Subcutaneous adipose tissue (tissue), 4 donors: ENCODE measurements around the gene CTPS2. TPM values are rescaled to one million over a fixed set of nuclear protein-coding genes. Genes with fewer than 3 reads are reported as not detected.

Source experiments
- total RNA-seq, 4 donors: library from RNA; depleted of rRNA; stranded (reverse); fragments of >200 nt; gene quantifications; one replicate each; pipeline ENCODE4 v1.1.0, GENCODE V29; 2016
- TF ChIP-seq, protein P1 (sequence below): fragments of 450-650 bp; IDR thresholded peaks from one replicate; pipeline ENCODE4 v1.5.1; 2016; ENCODE audit warnings: low read depth, mild to moderate bottlenecking, control low read depth, antibody characterized with exemption, moderate library complexity

Gene CTPS2
- total RNA-seq, 4 donors from 2014 or later = 13.4 to 21.8 (median 18.5) TPM

DNA sequence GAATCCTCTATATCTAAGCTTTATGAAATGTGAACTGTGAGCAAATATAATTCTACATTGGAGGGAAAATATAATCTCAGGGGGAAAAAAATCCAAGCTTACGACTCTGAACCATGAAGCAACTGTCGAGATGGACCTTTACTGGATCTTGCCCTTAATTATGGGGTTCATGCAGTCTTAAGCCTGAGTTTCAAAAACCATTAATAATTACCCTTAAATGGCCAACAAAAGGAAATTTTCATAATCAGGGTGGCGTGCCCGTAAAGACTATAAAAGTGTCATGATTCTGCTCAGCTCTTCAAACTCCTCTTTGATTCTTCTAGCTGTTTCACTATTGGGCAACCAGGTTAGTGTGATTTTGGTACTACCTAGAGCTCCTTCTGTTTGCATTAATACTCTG is 62.6 kb downstream of the CTPS2 start, which contains the start of gene S100G:
Gene S100G (plus strand): TSS at position 301 of the 400 bp plus-strand sequence. CDS start 849 bp downstream, outside the sequence.
- TF ChIP-seq, protein P1, sequence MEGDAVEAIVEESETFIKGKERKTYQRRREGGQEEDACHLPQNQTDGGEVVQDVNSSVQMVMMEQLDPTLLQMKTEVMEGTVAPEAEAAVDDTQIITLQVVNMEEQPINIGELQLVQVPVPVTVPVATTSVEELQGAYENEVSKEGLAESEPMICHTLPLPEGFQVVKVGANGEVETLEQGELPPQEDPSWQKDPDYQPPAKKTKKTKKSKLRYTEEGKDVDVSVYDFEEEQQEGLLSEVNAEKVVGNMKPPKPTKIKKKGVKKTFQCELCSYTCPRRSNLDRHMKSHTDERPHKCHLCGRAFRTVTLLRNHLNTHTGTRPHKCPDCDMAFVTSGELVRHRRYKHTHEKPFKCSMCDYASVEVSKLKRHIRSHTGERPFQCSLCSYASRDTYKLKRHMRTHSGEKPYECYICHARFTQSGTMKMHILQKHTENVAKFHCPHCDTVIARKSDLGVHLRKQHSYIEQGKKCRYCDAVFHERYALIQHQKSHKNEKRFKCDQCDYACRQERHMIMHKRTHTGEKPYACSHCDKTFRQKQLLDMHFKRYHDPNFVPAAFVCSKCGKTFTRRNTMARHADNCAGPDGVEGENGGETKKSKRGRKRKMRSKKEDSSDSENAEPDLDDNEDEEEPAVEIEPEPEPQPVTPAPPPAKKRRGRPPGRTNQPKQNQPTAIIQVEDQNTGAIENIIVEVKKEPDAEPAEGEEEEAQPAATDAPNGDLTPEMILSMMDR = no peak

DNA sequence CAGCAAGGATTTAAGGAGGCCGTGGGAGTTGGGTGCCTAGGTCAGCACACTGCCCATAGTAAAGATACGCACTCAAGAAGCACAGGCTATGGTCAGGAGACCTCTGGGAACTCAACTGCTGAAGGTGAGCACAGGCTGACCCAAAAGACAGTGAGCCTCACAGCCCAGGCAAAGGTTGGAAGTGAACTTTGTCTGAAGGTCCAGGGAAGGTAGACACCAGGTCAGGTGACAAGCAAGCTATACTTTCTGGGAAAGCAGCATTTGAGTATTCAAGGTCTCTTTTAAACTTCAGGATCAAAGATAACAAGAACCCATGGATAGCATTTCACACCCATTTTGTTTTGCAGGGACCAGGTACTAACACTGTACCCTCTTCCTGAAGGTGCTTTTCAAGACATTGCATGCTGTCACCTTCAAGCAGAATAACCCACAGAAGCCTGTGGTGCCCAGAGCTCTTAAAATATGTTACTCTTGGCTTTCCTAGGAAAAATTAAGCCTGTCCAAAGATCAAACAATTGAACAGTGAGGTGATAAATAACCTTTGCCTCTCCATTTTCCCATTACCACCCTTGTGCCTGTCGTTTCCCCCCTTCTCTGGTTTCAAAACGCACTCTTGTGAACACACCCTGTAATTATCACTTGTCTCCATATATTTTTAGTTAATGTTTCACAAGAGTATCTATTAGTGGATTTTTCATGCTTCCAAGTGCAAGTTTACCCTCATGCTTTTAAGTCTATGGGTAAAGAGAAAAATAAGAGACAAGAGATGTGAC is 65.9 kb downstream of the CTPS2 start:
- TF ChIP-seq, protein P1 = no peak

DNA sequence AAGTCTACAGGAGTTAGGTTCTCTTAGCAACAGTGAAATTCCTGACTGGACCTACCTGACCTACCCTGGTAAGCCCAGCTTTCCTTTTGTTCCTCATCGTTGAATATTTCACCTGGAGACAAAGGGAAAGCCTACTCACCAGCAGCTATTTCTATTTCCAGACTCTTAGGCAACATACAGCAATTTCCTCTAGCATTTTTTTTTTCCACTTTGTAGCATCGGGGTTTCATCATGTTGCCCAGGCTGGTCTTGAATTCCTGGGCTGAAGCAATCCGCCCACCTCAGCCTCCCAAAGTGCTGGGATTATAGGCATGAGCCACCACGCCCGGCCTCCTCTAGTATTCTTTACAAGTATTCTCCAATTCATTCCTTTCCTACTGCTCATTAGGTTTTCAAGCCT is 69.3 kb downstream of the CTPS2 start:
- TF ChIP-seq, protein P1 = no peak

DNA sequence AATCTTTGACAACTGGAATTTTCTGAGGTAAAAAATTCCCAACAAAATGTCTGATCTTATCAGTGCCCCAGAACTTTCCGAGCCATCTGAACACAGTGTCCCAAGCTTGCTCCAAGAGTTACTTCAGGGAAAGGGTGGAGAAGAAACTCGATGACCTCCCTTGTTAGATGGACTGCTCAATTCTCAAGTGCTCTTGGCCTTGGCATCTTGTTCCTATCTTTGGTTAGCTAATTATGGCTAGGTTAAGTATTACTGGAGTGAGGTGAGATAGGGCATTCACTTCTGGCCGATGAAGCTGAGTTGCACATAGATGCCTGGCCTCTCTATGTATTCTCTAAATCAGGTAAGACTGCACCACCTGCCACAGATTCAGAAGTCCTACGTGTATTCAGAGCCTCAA is 71.6 kb downstream of the CTPS2 start:
- TF ChIP-seq, protein P1 = no peak

DNA sequence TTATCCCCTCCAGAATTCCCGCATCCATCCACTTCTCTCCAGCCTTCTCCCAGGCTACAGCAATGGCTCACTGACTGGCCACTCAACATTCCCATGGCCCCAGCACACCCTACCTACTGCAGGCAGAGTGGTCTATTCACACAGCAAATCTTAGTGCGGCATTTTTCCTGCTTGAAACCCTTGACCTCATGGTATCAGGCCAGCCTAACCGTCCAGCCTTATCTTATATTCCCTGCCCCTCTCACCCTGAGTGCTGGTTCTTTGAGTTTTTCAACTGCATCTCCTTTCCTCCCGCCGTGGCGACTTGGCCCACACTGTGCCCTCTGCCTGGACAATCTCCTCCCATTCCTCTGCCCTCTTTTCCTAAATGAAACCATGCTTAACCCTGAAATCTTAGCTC is 72.5 kb downstream of the CTPS2 start:
- TF ChIP-seq, protein P1 = no peak

DNA sequence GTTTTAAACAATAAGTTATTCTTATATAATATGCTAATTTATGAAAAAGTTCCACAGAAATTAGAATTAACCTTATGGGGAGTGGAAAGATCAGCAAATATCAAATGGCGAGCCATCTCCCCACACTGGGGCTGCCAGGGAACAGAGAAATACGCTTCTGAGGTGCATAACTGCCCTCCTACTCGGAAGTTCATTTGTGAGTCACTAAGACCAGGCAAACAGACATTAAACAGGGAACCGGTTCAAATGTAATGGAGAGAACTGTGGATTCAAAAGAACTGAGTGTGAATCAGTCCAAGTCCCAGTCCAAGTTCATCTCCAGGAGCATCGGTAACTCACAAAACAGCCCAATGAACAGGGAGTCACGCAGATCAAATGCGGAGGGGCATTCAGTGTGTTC is 73.9 kb downstream of the CTPS2 start:
- TF ChIP-seq, protein P1 = no peak

DNA sequence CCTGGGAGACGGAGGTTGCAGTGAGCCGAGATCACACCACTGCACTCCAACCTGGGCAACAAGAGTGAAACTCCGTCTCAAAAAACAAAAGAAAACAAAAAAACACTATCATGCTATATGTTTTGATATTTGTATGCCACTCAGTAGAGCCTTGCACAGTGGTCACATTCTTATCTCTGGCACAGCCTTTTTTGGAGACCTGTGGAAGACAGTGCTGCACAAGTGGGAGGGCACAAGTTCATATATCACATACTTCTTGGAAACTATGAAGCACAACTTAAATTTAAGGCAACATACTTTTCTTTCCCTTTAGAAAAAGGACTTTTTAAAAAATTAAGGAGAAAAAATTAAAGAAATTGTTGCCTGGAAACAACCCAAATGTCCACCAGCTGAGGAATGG is 76.9 kb downstream of the CTPS2 start:
- TF ChIP-seq, protein P1 = no peak
